GM10847 (cell line): Measurements from ENCODE around the gene PCDHGA4.
"Not testable (repeated sequence)": the region's sequence is repeated elsewhere in the genome, so short reads cannot be mapped to it uniquely, and the experiment has no call there.

Experiments used
- POLR2A ChIP-seq: IDR thresholded peaks from 2 replicates; pipeline ENCODE4 v1.6.1; 2011; ENCODE audit not compliant: insufficient read length; ENCODE audit errors: extremely low read depth

PCDHGA4 gene

GRCh38 chr5:141371572-141372475, 17.0 kb downstream of the PCDHGA4 start:
- no peak for TF ChIP-seq POLR2A

- no peak for TF ChIP-seq POLR2A
Observed at GRCh38 chr5:141373673-141374317, 19.0 kb downstream of the PCDHGA4 start, which contains the start of gene PCDHGA6. Gene PCDHGA6 (plus strand): TSS chr5:141373891. CDS start chr5:141374084, 193 bp downstream.

- no peak for TF ChIP-seq POLR2A
Observed at GRCh38 chr5:141374627-141375026, 19.8 kb downstream of the PCDHGA4 start.

- no peak for TF ChIP-seq POLR2A
Observed at GRCh38 chr5:141382469-141383294, 27.9 kb downstream of the PCDHGA4 start, which contains the start of gene PCDHGA7. Gene PCDHGA7 (plus strand): TSS chr5:141382742. CDS start chr5:141382900, 158 bp downstream.

- no peak for TF ChIP-seq POLR2A
Observed at GRCh38 chr5:141383345-141383744, 28.5 kb downstream of the PCDHGA4 start.

- no peak for TF ChIP-seq POLR2A
Observed at GRCh38 chr5:141384471-141385267, 29.8 kb downstream of the PCDHGA4 start.

GRCh38 chr5:141387557-141388311, 32.9 kb downstream of the PCDHGA4 start, which contains the start of gene PCDHGB4:
Gene PCDHGB4 (plus strand): TSS chr5:141387698. CDS start chr5:141387885, 187 bp downstream.
- not testable (repeated sequence) for TF ChIP-seq POLR2A

GRCh38 chr5:141388661-141389060, 33.8 kb downstream of the PCDHGA4 start:
- TF ChIP-seq POLR2A = no peak

GRCh38 chr5:141389153-141390042, 34.6 kb downstream of the PCDHGA4 start:
- no peak for TF ChIP-seq POLR2A

GRCh38 chr5:141392429-141393198, 37.8 kb downstream of the PCDHGA4 start, which contains the start of gene PCDHGA8:
Gene PCDHGA8 (plus strand): TSS chr5:141392633. CDS start chr5:141392814, 181 bp downstream.
- no peak for TF ChIP-seq POLR2A

GRCh38 chr5:141393267-141393666, 38.4 kb downstream of the PCDHGA4 start:
- no peak for TF ChIP-seq POLR2A
